H9 (cell line): ENCODE results near the gene DMP1. TPM values are rescaled to one million over a fixed set of nuclear protein-coding genes. Genes with fewer than 3 reads are reported as not detected.

Experiments
- DNase-seq: peaks from one replicate; pipeline ENCODE4 v3.0.0-alpha.2; 2017
- H2AFZ ChIP-seq: one replicate; pipeline ENCODE4 v1.6.1; 2013; ENCODE audit warnings: mild to moderate bottlenecking, low read length, control low read depth, moderate library complexity
- H2AK5ac ChIP-seq: 2 replicates; pipeline ENCODE4 v1.6.1; 2013; ENCODE audit warnings: low read length, control low read depth, mixed read lengths; ENCODE audit not compliant: insufficient read length
- H2BK120ac ChIP-seq: one replicate; pipeline ENCODE4 v1.6.1; 2013; ENCODE audit warnings: low read depth, mild to moderate bottlenecking, low read length, control low read depth, inconsistent platforms; ENCODE audit not compliant: poor library complexity, severe bottlenecking
- H2BK12ac ChIP-seq: 2 replicates; pipeline ENCODE4 v1.6.1; 2013; ENCODE audit warnings: low read length, control low read depth, mixed read lengths, low read depth; ENCODE audit not compliant: insufficient read length
- H2BK15ac ChIP-seq: 2 replicates; pipeline ENCODE4 v1.6.1; 2013; ENCODE audit warnings: low read depth, low read length, control low read depth
- H2BK20ac ChIP-seq: one replicate; pipeline ENCODE4 v1.6.1; 2013; ENCODE audit warnings: low read depth, mild to moderate bottlenecking, low read length, control low read depth, inconsistent platforms; ENCODE audit not compliant: poor library complexity, severe bottlenecking
- H2BK5ac ChIP-seq: 2 replicates; pipeline ENCODE4 v1.6.1; 2013; ENCODE audit warnings: low read length, control low read depth, mixed read lengths; ENCODE audit not compliant: insufficient read length
- H3K14ac ChIP-seq: 2 replicates; pipeline ENCODE4 v1.6.1; 2013; ENCODE audit warnings: low read length, control low read depth; ENCODE audit not compliant: insufficient read depth
- H3K18ac ChIP-seq: 2 replicates; pipeline ENCODE4 v1.6.1; 2013; ENCODE audit warnings: low read depth, mild to moderate bottlenecking, mixed read lengths, low read length, control low read depth; ENCODE audit not compliant: insufficient read length
- H3K23ac ChIP-seq: 2 replicates; pipeline ENCODE4 v1.6.1; 2013; ENCODE audit warnings: low read length, control low read depth, mixed read lengths, low read depth; ENCODE audit not compliant: insufficient read length
- H3K23me2 ChIP-seq: 2 replicates; pipeline ENCODE4 v1.6.1; 2013; ENCODE audit warnings: low read depth, mild to moderate bottlenecking, mixed read lengths, low read length, control low read depth; ENCODE audit not compliant: insufficient read length, poor library complexity, severe bottlenecking
- H3K27ac ChIP-seq: 2 replicates; pipeline ENCODE4 v1.5.1; 2013; ENCODE audit warnings: low read length, control low read depth, mixed read lengths, low read depth; ENCODE audit not compliant: insufficient read length
- H3K27me3 ChIP-seq: 2 replicates; pipeline ENCODE4 v1.6.1; 2013; ENCODE audit warnings: low read length, control low read depth, inconsistent platforms; ENCODE audit not compliant: insufficient read depth
- H3K4ac ChIP-seq: 2 replicates; pipeline ENCODE4 v1.6.1; 2013; ENCODE audit warnings: low read depth, mild to moderate bottlenecking, control low read depth, inconsistent platforms, low read length, moderate library complexity
- H3K4me1 ChIP-seq: 2 replicates; pipeline ENCODE4 v1.6.1; 2013; ENCODE audit warnings: low read length, control low read depth, inconsistent platforms; ENCODE audit not compliant: insufficient read depth
- H3K4me2 ChIP-seq: 2 replicates; pipeline ENCODE4 v1.6.1; 2013; ENCODE audit warnings: low read length, control low read depth, mixed read lengths; ENCODE audit not compliant: insufficient read length, insufficient read depth
- H3K56ac ChIP-seq: 2 replicates; pipeline ENCODE4 v1.6.1; 2013; ENCODE audit warnings: low read depth, mild to moderate bottlenecking, mixed read lengths, low read length, control low read depth; ENCODE audit not compliant: insufficient read length
- H3K79me1 ChIP-seq: 2 replicates; pipeline ENCODE4 v1.6.1; 2013; ENCODE audit warnings: low read depth, mild to moderate bottlenecking, moderate library complexity, low read length, control low read depth, inconsistent platforms; ENCODE audit not compliant: insufficient read depth, poor library complexity, severe bottlenecking
- H3K79me2 ChIP-seq: 2 replicates; pipeline ENCODE4 v1.6.1; 2013; ENCODE audit warnings: low read length, control low read depth, inconsistent platforms; ENCODE audit not compliant: insufficient read depth
- H3K9ac ChIP-seq: 2 replicates; pipeline ENCODE4 v1.6.1; 2013; ENCODE audit warnings: low read length, control low read depth, mixed read lengths; ENCODE audit not compliant: insufficient read length; ENCODE audit errors: extremely low read depth
- H3K9me3 ChIP-seq: one replicate; pipeline ENCODE4 v1.6.1; 2013; ENCODE audit warnings: low read depth, low read length, inconsistent platforms; ENCODE audit not compliant: control insufficient read depth
- H3T11ph ChIP-seq: one replicate; pipeline ENCODE4 v1.6.1; 2013; ENCODE audit warnings: mild to moderate bottlenecking, low read length, control low read depth, inconsistent platforms
- H4K20me1 ChIP-seq: one replicate; pipeline ENCODE4 v1.6.1; 2013; ENCODE audit not compliant: control insufficient read depth, insufficient read length, insufficient read depth
- H4K5ac ChIP-seq: 2 replicates; pipeline ENCODE4 v1.6.1; 2013; ENCODE audit warnings: low read depth, mild to moderate bottlenecking, mixed read lengths, low read length, control low read depth; ENCODE audit not compliant: insufficient read length
- H4K8ac ChIP-seq: replicated peaks from 2 replicates; pipeline ENCODE4 v1.6.1; 2013; ENCODE audit warnings: low read length, control low read depth, mixed read lengths, low read depth; ENCODE audit not compliant: insufficient read length
- H4K91ac ChIP-seq: 2 replicates; pipeline ENCODE4 v1.6.1; 2013; ENCODE audit warnings: low read depth, mild to moderate bottlenecking, moderate library complexity, mixed read lengths, low read length, control low read depth; ENCODE audit not compliant: insufficient read length
- H3K27ac Mint-ChIP-seq, 3 experiments: 2 replicates in 2 of 3; 3 replicates in 1 of 3; pipeline ENCODE4 v1.8.0; 2020 to 2021; ENCODE audit warnings: mixed read lengths in 3 of 3, mild to moderate bottlenecking in 1 of 3, moderate library complexity in 1 of 3
- H3K27me3 Mint-ChIP-seq: 2 replicates; pipeline ENCODE4 v1.8.0; 2021; ENCODE audit warnings: low read depth, mild to moderate bottlenecking, moderate library complexity, mixed read lengths
- H3K36me3 Mint-ChIP-seq, 3 experiments: 2 replicates in 2 of 3; 3 replicates in 1 of 3; pipeline ENCODE4 v1.8.0; 2020 to 2021; ENCODE audit warnings: low read depth in 3 of 3, mixed read lengths in 3 of 3; ENCODE audit not compliant: insufficient read depth in 1 of 3
- H3K4me1 Mint-ChIP-seq, 2 experiments: 2 replicates each; pipeline ENCODE4 v1.8.0; 2020; ENCODE audit warnings: mixed read lengths in 2 of 2
- H3K4me3 Mint-ChIP-seq, 2 experiments: 2 replicates in 1 of 2; 3 replicates in 1 of 2; pipeline ENCODE4 v1.8.0; 2020 to 2021; ENCODE audit warnings: mild to moderate bottlenecking in 2 of 2, mixed read lengths in 2 of 2, moderate library complexity in 1 of 2
- H3K9me3 Mint-ChIP-seq, 2 experiments: 2 replicates in 1 of 2; 3 replicates in 1 of 2; pipeline ENCODE4 v1.8.0; 2020; ENCODE audit warnings: mild to moderate bottlenecking in 2 of 2, mixed read lengths in 2 of 2, moderate library complexity in 1 of 2
- WGBS: extraction: QIAGEN DNeasy Blood & Tissue Kit; methylation state at CpG from one replicate; pipeline ENCODE4 v1.1.7; 2013; ENCODE audit warnings: missing lambda C conversion rate, low lambda C conversion rate, mixed read lengths; ENCODE audit not compliant: insufficient read length; ENCODE audit errors: extremely low coverage; 5-methylcytosine and 5-hydroxymethylcytosine counted together
- total RNA-seq: library from RNA; stranded (reverse); gene quantifications from 2 replicates; pipeline ENCODE4 v1.2.1, GENCODE V29; 2021
- TF ChIP-seq, protein P1 (sequence below): fragments of 200-600 bp; sonication (generic); conservative IDR thresholded peaks from 3 replicates; pipeline ENCODE4 v1.8.0; 2021; ENCODE audit warnings: antibody characterized with exemption, mild to moderate bottlenecking

The DMP1 gene
- total RNA-seq, 1 experiment from 2014 or later = not detected

DNA sequence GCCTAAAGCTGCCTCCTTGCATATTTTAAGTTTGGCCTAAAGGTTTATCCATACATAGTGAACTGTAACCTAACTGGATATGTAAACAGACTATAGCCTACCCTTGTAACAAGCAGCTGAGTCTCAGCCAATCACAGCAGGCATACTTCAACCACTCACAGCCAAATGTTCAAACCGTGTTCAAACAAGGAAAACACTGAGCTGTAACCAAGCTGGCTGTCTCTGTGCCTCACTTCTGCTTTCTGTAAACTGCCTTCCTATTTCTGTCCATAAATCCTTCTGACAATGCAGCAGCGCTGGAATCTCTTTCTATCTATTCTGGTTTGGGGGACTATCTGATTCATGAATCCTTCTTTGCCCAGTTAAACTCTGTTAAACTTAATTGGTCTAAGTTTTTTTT, 25.4 kb upstream of the DMP1 start:
- Histone ChIP-seq H3K4me1 (no peaks in the 10 kb centered on the region), H3K4me2 (no peak overlapping the region), H4K20me1 (no peaks in the 10 kb centered on the region), H2BK20ac (no peak overlapping the region), H3K79me2 (no peaks in the 10 kb centered on the region), H3K79me1 (no peaks in the 10 kb centered on the region), H3K27ac (no peak overlapping the region), H2BK12ac (no peak overlapping the region), H4K5ac (no peak overlapping the region), H3T11ph (no peak overlapping the region), H2AFZ (no peak overlapping the region), H3K14ac (no peak overlapping the region), H4K91ac (no peak overlapping the region), H3K27me3 (no peaks in the 10 kb centered on the region), H3K18ac (no peak overlapping the region), H3K9ac (no peak overlapping the region), H3K56ac (no peak overlapping the region), H2AK5ac (no peak overlapping the region), H4K8ac (no peak overlapping the region), H2BK5ac (no peak overlapping the region), H3K9me3 (no peaks in the 10 kb centered on the region), H3K23me2 (no peaks in the 10 kb centered on the region), H3K23ac (no peak overlapping the region), H2BK15ac (no peak overlapping the region), H2BK120ac (no peak overlapping the region), H3K4ac (no peak overlapping the region)
- TF ChIP-seq, protein P1, sequence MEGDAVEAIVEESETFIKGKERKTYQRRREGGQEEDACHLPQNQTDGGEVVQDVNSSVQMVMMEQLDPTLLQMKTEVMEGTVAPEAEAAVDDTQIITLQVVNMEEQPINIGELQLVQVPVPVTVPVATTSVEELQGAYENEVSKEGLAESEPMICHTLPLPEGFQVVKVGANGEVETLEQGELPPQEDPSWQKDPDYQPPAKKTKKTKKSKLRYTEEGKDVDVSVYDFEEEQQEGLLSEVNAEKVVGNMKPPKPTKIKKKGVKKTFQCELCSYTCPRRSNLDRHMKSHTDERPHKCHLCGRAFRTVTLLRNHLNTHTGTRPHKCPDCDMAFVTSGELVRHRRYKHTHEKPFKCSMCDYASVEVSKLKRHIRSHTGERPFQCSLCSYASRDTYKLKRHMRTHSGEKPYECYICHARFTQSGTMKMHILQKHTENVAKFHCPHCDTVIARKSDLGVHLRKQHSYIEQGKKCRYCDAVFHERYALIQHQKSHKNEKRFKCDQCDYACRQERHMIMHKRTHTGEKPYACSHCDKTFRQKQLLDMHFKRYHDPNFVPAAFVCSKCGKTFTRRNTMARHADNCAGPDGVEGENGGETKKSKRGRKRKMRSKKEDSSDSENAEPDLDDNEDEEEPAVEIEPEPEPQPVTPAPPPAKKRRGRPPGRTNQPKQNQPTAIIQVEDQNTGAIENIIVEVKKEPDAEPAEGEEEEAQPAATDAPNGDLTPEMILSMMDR = no peak
- Mint-ChIP-seq H3K9me3 (peaks cover 0 to 2% of the 10 kb centered on the region in 2 experiments; a peak in 1 of 5 replicates), H3K36me3 (no peaks in the 10 kb centered on the region), H3K27me3 (no peaks in the 10 kb centered on the region; the same call in 1 of the 2 replicates), H3K4me3 (no peak overlapping the region), H3K4me1 (peaks cover 0 to 15% of the 10 kb centered on the region in 2 experiments; a peak in 3 of 4 replicates), H3K27ac (no peak overlapping the region)
- no peak for DNase-seq
- WGBS = no CpG with 5 or more reads among the region's 2 CpGs
